ENCODE data around the gene ERCC6L2.

ERCC6L2 gene

GRCh38 chr9:95835393-95835792, 40.1 kb upstream of the ERCC6L2 start:
- no peaks in the 10 kb centered on the region for H3K27me3 ChIP-seq (ENCODE audit: low read length)
- H3K4me2 ChIP-seq (ENCODE audit: low read depth, low read length, poor library complexity, severe bottlenecking), result no peak overlapping the region
- no peaks in the 10 kb centered on the region for H3K9me2 ChIP-seq (replicated peaks; ENCODE audit: insufficient read depth, low read length)
- H3K27ac ChIP-seq (ENCODE audit: low read depth, low read length), result no peak overlapping the region
- no peak overlapping the region for H2AFZ ChIP-seq (ENCODE audit: low read depth, low read length, severe bottlenecking)
- TF ChIP-seq EZH2phosphoT487 (conservative IDR thresholded peaks at IDR 0.05; ENCODE audit: low read length), result no peak
- TF ChIP-seq, protein P1, sequence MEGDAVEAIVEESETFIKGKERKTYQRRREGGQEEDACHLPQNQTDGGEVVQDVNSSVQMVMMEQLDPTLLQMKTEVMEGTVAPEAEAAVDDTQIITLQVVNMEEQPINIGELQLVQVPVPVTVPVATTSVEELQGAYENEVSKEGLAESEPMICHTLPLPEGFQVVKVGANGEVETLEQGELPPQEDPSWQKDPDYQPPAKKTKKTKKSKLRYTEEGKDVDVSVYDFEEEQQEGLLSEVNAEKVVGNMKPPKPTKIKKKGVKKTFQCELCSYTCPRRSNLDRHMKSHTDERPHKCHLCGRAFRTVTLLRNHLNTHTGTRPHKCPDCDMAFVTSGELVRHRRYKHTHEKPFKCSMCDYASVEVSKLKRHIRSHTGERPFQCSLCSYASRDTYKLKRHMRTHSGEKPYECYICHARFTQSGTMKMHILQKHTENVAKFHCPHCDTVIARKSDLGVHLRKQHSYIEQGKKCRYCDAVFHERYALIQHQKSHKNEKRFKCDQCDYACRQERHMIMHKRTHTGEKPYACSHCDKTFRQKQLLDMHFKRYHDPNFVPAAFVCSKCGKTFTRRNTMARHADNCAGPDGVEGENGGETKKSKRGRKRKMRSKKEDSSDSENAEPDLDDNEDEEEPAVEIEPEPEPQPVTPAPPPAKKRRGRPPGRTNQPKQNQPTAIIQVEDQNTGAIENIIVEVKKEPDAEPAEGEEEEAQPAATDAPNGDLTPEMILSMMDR (IDR thresholded peaks at IDR 0.05; ENCODE audit: insufficient read depth, low read length, poor library complexity, severe bottlenecking), result no peak
- H3F3A ChIP-seq (ENCODE audit: insufficient read depth), result no peaks in the 10 kb centered on the region
- H3K9ac ChIP-seq (ENCODE audit: low read length), result no peak overlapping the region
- no peaks in the 10 kb centered on the region for H3K79me2 ChIP-seq (ENCODE audit: insufficient read depth, low read length)
- H3K4me3 ChIP-seq (ENCODE audit: insufficient read depth, low read length, poor library complexity, severe bottlenecking), result no peak overlapping the region
- H4K20me1 ChIP-seq (ENCODE audit: low read depth, low read length), result no peaks in the 10 kb centered on the region
- no peaks in the 10 kb centered on the region for H3K36me3 ChIP-seq (ENCODE audit: low read length)
- no peaks in the 10 kb centered on the region for H3K9me3 ChIP-seq (ENCODE audit: insufficient read depth, low read length)

DNA sequence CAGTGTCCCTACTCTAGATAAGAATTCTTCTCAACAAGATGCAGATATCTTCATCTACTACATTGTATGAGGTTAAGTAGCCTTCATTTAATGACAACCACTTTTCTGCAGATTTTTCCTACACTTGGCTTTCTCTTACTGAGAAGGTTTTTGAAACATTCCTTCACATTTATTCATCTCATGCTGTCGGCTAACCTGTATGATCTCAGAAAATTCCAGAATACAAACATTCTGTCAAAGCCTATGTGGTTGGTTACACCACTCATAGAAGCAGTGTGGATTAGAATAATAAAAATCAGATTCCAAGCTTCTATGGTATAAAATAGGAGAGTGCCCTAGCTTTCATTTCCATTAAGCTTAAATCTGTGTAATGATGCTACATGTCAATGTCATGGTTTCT, 39.4 kb upstream of the ERCC6L2 start:
- H3K9me2 ChIP-seq (replicated peaks; ENCODE audit: insufficient read depth, low read length), result no peaks in the 10 kb centered on the region
- H3K27ac ChIP-seq (ENCODE audit: low read depth, low read length), result no peak overlapping the region
- no peaks in the 10 kb centered on the region for H3K9me3 ChIP-seq (ENCODE audit: insufficient read depth, low read length)
- no peak overlapping the region for H3K4me3 ChIP-seq (ENCODE audit: insufficient read depth, low read length, poor library complexity, severe bottlenecking)
- H3F3A ChIP-seq (ENCODE audit: insufficient read depth), result no peaks in the 10 kb centered on the region
- no peak for TF ChIP-seq EZH2phosphoT487 (conservative IDR thresholded peaks at IDR 0.05; ENCODE audit: low read length)
- TF ChIP-seq, protein P1 (IDR thresholded peaks at IDR 0.05; ENCODE audit: insufficient read depth, low read length, poor library complexity, severe bottlenecking), result no peak
- no peaks in the 10 kb centered on the region for H3K79me2 ChIP-seq (ENCODE audit: insufficient read depth, low read length)
- no peaks in the 10 kb centered on the region for H4K20me1 ChIP-seq (ENCODE audit: low read depth, low read length)
- H3K27me3 ChIP-seq (ENCODE audit: low read length), result no peaks in the 10 kb centered on the region
- no peak overlapping the region for H2AFZ ChIP-seq (ENCODE audit: low read depth, low read length, severe bottlenecking)
- no peak overlapping the region for H3K4me2 ChIP-seq (ENCODE audit: low read depth, low read length, poor library complexity, severe bottlenecking)
- no peaks in the 10 kb centered on the region for H3K36me3 ChIP-seq (ENCODE audit: low read length)
- H3K9ac ChIP-seq (ENCODE audit: low read length), result no peak overlapping the region

DNA sequence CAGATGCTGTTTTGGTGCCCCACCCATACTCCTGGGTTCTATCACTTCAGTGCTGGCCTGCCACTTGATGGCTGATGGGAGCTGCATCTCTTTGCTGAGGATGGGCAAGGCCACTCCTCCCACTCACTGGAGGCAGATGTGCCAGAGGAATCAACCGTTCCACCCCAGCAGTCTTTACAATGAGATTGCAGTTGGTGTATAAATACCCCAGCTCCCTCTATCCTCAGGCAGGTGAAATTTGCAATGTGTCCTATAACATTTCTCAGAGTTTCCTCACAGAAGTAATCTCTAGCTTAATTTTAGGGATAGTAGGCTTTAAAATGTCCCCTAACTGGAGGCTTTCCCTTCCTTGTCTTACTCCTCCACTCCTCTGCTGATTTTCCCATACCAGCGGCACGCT, 36.5 kb upstream of the ERCC6L2 start:
- H3K36me3 ChIP-seq (ENCODE audit: low read length), result no peaks in the 10 kb centered on the region
- H3K4me2 ChIP-seq (ENCODE audit: low read depth, low read length, poor library complexity, severe bottlenecking), result no peak overlapping the region
- no peaks in the 10 kb centered on the region for H3K79me2 ChIP-seq (ENCODE audit: insufficient read depth, low read length)
- H2AFZ ChIP-seq (ENCODE audit: low read depth, low read length, severe bottlenecking), result no peak overlapping the region
- H3K4me3 ChIP-seq (ENCODE audit: insufficient read depth, low read length, poor library complexity, severe bottlenecking), result no peak overlapping the region
- no peaks in the 10 kb centered on the region for H3F3A ChIP-seq (ENCODE audit: insufficient read depth)
- no peak overlapping the region for H3K9ac ChIP-seq (ENCODE audit: low read length)
- H3K27ac ChIP-seq (ENCODE audit: low read depth, low read length), result no peak overlapping the region
- H3K9me2 ChIP-seq (replicated peaks; ENCODE audit: insufficient read depth, low read length), result no peaks in the 10 kb centered on the region
- no peaks in the 10 kb centered on the region for H3K27me3 ChIP-seq (ENCODE audit: low read length)
- TF ChIP-seq EZH2phosphoT487 (conservative IDR thresholded peaks at IDR 0.05; ENCODE audit: low read length), result no peak
- TF ChIP-seq, protein P1 (IDR thresholded peaks at IDR 0.05; ENCODE audit: insufficient read depth, low read length, poor library complexity, severe bottlenecking), result no peak
- no peaks in the 10 kb centered on the region for H3K9me3 ChIP-seq (ENCODE audit: insufficient read depth, low read length)
- no peaks in the 10 kb centered on the region for H4K20me1 ChIP-seq (ENCODE audit: low read depth, low read length)

Measured in SU-DHL-6 (cell line).